Measurements from ENCODE around the gene CCDC186. TPM values are rescaled to one million over a fixed set of nuclear protein-coding genes. Genes with fewer than 3 reads are reported as not detected.

CCDC186 gene
- total RNA-seq, 1 donor from 2014 or later, result 64.4 TPM

Small RNA genes lying within 50 kb of the gene (small RNA-seq; reads per million reads assigned to genes)
- gene RF02277 (not detected), gene RNU6-709P (not detected)

Other genes starting within 250 kb of the CCDC186 start
- 3.3 TPM for gene ADRB1, start 130.3 kb downstream of the CCDC186 start, total RNA-seq
- gene TDRD1, start 5.2 kb upstream of the CCDC186 start, total RNA-seq, result under 0.01 TPM
- 3.6 TPM for gene VWA2, start 65.1 kb upstream of the CCDC186 start, total RNA-seq
- gene AFAP1L2, start 230.3 kb upstream of the CCDC186 start, total RNA-seq, result 8.1 TPM